ENCODE results near the gene RAN. TPM values are rescaled to one million over a fixed set of nuclear protein-coding genes. Genes with fewer than 3 reads are reported as not detected.

The RAN gene
- total RNA-seq, 4 donors from 2014 or later: 157 to 211 (median 197) TPM

DNA sequence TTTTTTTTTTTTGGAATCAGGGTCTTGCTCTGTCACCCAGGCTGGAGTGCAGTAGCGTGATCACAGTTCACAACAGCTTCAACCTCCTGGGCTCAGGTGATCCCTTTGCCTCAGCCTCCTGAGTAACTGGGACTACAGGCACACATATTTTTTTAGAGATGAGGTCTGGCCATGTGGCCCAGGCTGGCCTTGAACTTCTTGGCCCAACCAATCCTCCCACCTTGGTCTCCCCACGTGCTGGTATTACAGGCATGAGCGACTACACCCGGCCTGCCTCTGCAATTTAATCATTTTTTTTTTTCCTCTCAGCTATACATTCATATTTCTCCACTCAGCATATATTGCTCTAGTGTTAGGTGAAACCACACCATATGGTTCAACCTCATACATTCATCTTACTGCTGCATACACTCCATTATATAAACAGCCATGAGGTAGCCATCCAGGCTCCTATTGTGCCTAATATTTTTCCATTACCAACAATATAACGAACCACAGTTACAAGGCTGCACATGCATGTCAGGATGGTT lies 39.9 kb upstream of the RAN start:
- no peak for DNase-seq (ENCODE audit: extremely low spot score)
- WGBS: 92% methylated on average over 5 of the region's 5 CpGs
- H3K9me3 ChIP-seq: no peaks in the 10 kb centered on the region
- no peak overlapping the region for H3K4me3 ChIP-seq
- TF ChIP-seq POLR2AphosphoS5 (IDR thresholded peaks at IDR 0.05) (no peak), EP300 (IDR thresholded peaks at IDR 0.05) (no peak), POLR2A (IDR thresholded peaks at IDR 0.05; ENCODE audit: low read depth) (no peak)
- TF ChIP-seq, protein P1, sequence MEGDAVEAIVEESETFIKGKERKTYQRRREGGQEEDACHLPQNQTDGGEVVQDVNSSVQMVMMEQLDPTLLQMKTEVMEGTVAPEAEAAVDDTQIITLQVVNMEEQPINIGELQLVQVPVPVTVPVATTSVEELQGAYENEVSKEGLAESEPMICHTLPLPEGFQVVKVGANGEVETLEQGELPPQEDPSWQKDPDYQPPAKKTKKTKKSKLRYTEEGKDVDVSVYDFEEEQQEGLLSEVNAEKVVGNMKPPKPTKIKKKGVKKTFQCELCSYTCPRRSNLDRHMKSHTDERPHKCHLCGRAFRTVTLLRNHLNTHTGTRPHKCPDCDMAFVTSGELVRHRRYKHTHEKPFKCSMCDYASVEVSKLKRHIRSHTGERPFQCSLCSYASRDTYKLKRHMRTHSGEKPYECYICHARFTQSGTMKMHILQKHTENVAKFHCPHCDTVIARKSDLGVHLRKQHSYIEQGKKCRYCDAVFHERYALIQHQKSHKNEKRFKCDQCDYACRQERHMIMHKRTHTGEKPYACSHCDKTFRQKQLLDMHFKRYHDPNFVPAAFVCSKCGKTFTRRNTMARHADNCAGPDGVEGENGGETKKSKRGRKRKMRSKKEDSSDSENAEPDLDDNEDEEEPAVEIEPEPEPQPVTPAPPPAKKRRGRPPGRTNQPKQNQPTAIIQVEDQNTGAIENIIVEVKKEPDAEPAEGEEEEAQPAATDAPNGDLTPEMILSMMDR (IDR thresholded peaks at IDR 0.05): no peak
- peaks cover 0 to 7% (median 2%) of the 10 kb centered on the region in 4 donors for H3K36me3 ChIP-seq
- no peaks in the 10 kb centered on the region for H3K27me3 ChIP-seq
- peaks cover 8 to 65% (median 46%) of the 10 kb centered on the region in 4 donors for H3K4me1 ChIP-seq
- no peak overlapping the region for H3K27ac ChIP-seq (replicated peaks in 1 of 4)
- intact Hi-C loops (cut with DNase I): no loop called here

DNA sequence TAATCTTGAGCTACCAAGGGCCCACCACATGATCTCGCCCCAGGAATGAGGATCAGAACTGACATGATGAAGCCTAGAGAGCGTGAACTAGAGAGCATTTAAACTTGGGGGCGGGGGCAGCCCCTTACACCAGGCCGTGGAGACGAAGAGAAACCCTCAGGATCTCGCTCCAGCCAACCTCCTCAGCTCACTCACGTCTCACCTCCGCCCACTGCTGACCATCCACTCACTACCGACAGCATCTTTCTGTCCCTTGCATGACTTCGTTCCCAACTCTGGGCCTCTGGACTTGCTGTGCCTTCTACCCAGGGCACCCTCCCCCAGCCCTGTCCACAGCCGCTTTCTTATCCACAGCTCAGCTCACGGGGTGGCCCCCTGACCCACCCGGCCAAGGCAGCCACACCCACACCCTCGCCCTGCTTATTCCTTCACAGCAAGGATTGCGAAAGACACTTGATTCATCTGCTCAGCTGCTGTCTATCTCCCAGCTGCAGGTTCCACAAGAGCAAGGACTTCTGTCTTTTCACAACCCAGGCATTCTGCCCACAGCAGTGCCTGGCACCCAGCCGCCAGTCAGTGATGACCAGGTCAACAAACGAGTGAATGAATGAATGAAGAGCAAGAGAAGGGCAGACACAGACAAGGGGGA lies 39.2 kb upstream of the RAN start:
- H3K4me1 ChIP-seq: peaks cover 8 to 65% (median 45%) of the 10 kb centered on the region in 4 donors
- H3K4me3 ChIP-seq: no peak overlapping the region
- intact Hi-C loops (cut with DNase I): no loop called here
- no peak for DNase-seq (ENCODE audit: extremely low spot score)
- TF ChIP-seq POLR2A (IDR thresholded peaks at IDR 0.05; ENCODE audit: low read depth): no peak
- TF ChIP-seq POLR2AphosphoS5 (IDR thresholded peaks at IDR 0.05): no peak
- TF ChIP-seq, protein P1 (IDR thresholded peaks at IDR 0.05): no peak
- TF ChIP-seq EP300 (IDR thresholded peaks at IDR 0.05): no peak
- no peaks in the 10 kb centered on the region for H3K9me3 ChIP-seq
- H3K27ac ChIP-seq (replicated peaks in 1 of 4): no peak overlapping the region
- peaks cover 0 to 7% (median 2%) of the 10 kb centered on the region in 4 donors for H3K36me3 ChIP-seq
- H3K27me3 ChIP-seq: no peaks in the 10 kb centered on the region
- WGBS: 83% methylated on average over 17 of the region's 17 CpGs

DNA sequence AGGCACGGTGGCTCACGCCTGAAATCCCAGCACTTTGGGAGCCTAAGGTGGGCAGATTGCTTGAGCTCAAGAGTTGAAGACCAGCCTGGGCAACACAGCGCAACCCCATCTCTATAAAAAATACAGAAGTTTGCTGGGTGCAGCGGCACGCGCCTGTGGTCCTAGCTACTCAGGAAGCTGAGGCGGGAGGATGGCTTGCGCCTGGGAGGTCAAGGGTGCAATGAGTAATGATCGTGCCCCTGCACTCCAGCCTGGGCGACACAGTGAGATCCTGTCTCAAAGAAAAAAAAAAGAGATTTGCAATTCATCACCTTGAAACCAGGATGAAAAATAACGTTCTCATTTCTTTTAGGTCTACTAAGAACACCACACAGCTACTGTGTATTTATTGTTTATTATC lies 36.9 kb upstream of the RAN start:
- intact Hi-C loops (cut with DNase I): no loop called here
- Histone ChIP-seq H3K27ac (replicated peaks in 1 of 4) (no peak overlapping the region), H3K4me1 (peaks cover 8 to 71% (median 54%) of the 10 kb centered on the region in 4 donors), H3K27me3 (no peaks in the 10 kb centered on the region), H3K36me3 (peaks cover 0 to 7% (median 2%) of the 10 kb centered on the region in 4 donors), H3K4me3 (no peak overlapping the region), H3K9me3 (no peaks in the 10 kb centered on the region)
- DNase-seq (ENCODE audit: extremely low spot score): no peak
- TF ChIP-seq, protein P1 (IDR thresholded peaks at IDR 0.05): no peak
- TF ChIP-seq POLR2AphosphoS5 (IDR thresholded peaks at IDR 0.05) (no peak), POLR2A (IDR thresholded peaks at IDR 0.05; ENCODE audit: low read depth) (no peak), EP300 (IDR thresholded peaks at IDR 0.05) (no peak)
- WGBS: 75% methylated on average over 11 of the region's 11 CpGs

DNA sequence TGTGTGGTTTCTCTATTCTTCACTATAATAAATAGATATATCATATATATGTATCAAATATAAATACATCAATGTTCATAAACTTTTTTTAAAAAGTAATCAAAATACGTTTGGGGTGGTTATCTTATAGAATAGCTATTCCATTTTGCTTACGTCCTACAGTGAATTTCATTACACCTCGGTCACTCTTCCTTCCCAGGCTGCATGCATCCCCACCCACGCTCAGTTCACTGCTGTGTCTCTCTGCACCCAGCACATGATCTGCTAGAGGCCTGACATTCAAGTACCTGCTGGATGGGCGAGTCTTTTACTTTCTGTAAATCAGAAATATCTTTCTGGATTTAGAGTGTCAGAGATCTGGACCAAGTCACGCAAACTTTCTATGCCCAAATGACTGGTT lies 36.4 kb upstream of the RAN start:
- no peak for DNase-seq (ENCODE audit: extremely low spot score)
- peaks cover 0 to 7% (median 2%) of the 10 kb centered on the region in 4 donors for H3K36me3 ChIP-seq
- no peaks in the 10 kb centered on the region for H3K9me3 ChIP-seq
- 74% methylated on average over 6 of the region's 6 CpGs for WGBS
- H3K27me3 ChIP-seq: no peaks in the 10 kb centered on the region
- intact Hi-C loops (cut with DNase I): no loop called here
- H3K27ac ChIP-seq (replicated peaks in 1 of 4): no peak overlapping the region
- H3K4me3 ChIP-seq: no peak overlapping the region
- TF ChIP-seq POLR2A (IDR thresholded peaks at IDR 0.05; ENCODE audit: low read depth): no peak
- TF ChIP-seq, protein P1 (IDR thresholded peaks at IDR 0.05): no peak
- TF ChIP-seq POLR2AphosphoS5 (IDR thresholded peaks at IDR 0.05): no peak
- no peak for TF ChIP-seq EP300 (IDR thresholded peaks at IDR 0.05)
- peaks cover 8 to 67% (median 54%) of the 10 kb centered on the region in 4 donors for H3K4me1 ChIP-seq

Data from esophagus muscularis mucosa (tissue), 4 donors.